Skeletal muscle satellite cell (primary cell): Measurements from ENCODE around the gene FAM111B.

Experiments
- H3K27me3 ChIP-seq: 2 replicates; pipeline ENCODE4 v1.7.0; 2013; ENCODE audit warnings: low read length; ENCODE audit not compliant: control insufficient read depth, insufficient read depth
- H3K36me3 ChIP-seq: 2 replicates; pipeline ENCODE4 v1.7.0; 2013; ENCODE audit warnings: mild to moderate bottlenecking, control low read depth, low read length; ENCODE audit not compliant: insufficient read depth
- H3K4me1 ChIP-seq: 2 replicates; pipeline ENCODE4 v1.7.0; 2013; ENCODE audit warnings: low read length; ENCODE audit not compliant: control insufficient read depth, insufficient read depth
- H3K4me2 ChIP-seq: 2 replicates; pipeline ENCODE4 v1.7.0; 2013; ENCODE audit warnings: mild to moderate bottlenecking, low read length
- H3K4me3 ChIP-seq: 2 replicates; pipeline ENCODE4 v1.7.0; 2013; ENCODE audit warnings: low read length
- H3K9ac ChIP-seq: 2 replicates; pipeline ENCODE4 v1.7.0; 2013; ENCODE audit warnings: mild to moderate bottlenecking, low read depth, low read length, moderate library complexity
- H3K9me3 ChIP-seq: replicated peaks from 2 replicates; pipeline ENCODE4 v1.7.0; 2013; ENCODE audit warnings: mild to moderate bottlenecking, control low read depth, low read length

The FAM111B gene

DNA sequence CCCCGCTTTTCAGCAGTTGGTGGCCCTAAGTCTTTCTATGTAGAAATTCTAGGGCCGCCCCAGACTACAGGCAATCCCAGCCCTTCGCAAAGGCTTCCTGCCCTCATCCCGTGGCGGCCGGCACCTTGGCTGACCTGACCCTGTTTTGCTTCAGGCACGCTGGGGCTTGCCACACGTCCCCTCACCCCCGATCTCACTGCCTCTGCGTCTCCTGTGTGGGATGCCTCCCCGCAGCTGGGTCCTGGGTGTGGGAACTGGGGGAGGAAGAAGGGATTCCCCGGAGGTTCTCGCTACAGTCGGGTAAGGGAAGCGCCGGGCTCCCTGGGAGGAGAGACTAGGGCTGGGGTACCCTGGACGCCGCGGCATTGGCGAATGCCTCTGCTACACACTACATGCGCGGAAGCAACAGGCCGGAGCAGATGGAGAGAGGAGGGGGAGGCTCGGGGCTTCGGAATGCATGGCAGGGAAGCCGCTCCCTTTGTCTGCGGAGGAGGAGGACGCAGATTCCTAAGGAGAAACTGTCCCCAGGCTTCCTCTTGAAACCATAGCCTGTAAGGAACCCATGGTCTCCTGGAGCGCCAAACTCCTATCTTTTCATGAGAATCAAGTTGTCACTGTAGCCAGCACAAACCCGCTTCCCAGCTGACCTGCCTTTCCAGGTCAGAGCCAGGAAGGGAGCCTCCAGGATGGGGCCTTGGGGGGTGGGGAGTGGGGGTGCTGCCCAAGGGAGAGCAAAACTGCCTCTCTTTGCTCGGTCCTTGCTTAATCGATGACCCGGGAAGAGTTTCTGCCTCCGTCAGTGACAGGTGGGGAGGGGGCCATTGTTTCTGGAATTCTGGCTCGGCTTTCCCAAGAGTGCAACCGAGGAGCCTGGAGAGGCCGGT lies 66.3 kb downstream of the FAM111B start:
- Histone ChIP-seq H3K4me3 (peak overlapping the region; percentile 84), H3K4me1 (peaks cover 28% of the 10 kb centered on the region), H3K36me3 (no peaks in the 10 kb centered on the region), H3K4me2 (peak overlapping the region; percentile 100), H3K27me3 (peaks cover 17% of the 10 kb centered on the region), H3K9ac (peak overlapping the region; percentile 81), H3K9me3 (no peaks in the 10 kb centered on the region)

DNA sequence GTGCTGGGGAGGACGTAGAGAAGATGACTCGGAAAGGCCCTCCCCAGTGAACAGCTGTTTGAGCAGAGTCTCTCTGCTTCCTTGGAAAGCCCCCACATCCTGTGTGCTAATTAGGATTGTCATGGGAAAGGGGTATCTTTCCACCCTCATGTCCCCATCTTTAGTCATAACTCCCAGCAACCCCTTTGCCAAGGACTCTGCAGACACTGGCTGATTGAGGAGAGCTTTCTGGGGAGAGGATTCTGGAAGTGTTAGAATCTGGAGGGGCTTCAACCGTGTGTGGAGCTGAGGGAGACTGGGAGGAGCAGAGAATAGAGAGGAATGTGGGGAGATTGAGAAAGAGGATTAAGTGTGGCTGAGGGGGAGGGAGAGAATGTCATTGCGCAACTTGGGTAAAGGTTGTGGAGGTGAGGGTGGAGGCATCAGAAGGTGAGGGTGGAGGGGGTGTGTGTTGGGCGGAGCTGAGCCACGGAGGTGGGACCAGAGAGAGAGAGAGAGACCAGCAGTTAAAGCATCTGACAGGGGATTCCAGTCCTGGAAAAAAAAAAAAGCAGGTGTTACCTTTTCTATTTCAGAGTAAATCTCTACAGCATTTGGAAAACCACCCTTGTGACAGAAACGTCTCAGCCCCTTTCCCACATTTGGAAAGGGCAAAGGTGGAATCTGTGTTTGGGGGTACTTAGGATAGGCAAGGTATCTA lies 67.1 kb downstream of the FAM111B start:
- Histone ChIP-seq H3K4me3 (peak overlapping the region; percentile 84), H3K4me2 (peak overlapping the region; percentile 100), H3K9me3 (no peaks in the 10 kb centered on the region), H3K36me3 (no peaks in the 10 kb centered on the region), H3K9ac (peak overlapping the region; percentile 81), H3K27me3 (peaks cover 14% of the 10 kb centered on the region), H3K4me1 (peaks cover 28% of the 10 kb centered on the region)

DNA sequence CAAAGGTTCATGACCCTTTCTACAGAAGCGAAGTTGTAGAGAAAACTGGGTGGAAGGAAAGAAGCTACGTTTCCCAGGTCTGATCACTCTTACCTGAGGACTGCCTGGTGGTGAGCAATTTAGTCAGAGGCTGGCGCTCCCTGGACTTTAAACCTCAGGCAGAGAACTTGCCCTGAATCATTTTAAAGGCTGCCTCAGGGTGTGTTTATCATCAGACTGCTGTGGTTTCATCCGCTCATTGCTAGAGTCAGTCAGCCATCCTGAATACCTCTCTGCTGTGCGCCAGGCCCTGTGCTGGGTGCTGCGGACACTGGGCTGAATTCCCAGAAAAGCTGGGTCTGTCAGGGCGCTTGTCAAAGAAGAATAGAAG lies 67.6 kb downstream of the FAM111B start:
- Histone ChIP-seq H3K9ac (no peak overlapping the region), H3K4me2 (peak overlapping the region; percentile 10), H3K4me3 (peak overlapping the region; percentile 84), H3K4me1 (peaks cover 28% of the 10 kb centered on the region), H3K36me3 (no peaks in the 10 kb centered on the region), H3K9me3 (no peaks in the 10 kb centered on the region), H3K27me3 (peaks cover 10% of the 10 kb centered on the region)

DNA sequence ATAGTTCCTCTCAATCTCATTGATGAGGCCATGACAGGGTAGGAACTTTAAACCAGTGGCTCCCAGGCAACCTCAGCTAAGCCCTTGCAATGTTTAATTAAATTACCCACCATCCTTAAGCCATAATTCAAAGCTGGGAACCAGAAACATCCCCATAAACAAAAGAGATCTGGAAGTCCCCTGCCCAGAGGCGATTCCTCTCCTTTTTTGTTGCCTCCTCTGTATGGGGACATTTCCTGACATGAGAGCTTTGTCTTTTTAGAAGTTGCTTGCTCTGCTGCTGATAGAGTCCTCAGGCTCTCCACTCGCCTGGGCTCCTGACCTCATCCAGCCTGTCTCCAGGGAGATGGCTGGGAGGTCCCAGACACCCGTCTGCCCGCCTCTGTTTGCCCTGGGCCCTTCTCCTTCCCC lies 68.1 kb downstream of the FAM111B start:
- no peak overlapping the region for H3K4me3 ChIP-seq
- H3K27me3 ChIP-seq = peaks cover 5% of the 10 kb centered on the region
- H3K4me2 ChIP-seq = no peak overlapping the region
- peaks cover 28% of the 10 kb centered on the region for H3K4me1 ChIP-seq
- no peaks in the 10 kb centered on the region for H3K9me3 ChIP-seq
- no peaks in the 10 kb centered on the region for H3K36me3 ChIP-seq
- no peak overlapping the region for H3K9ac ChIP-seq

DNA sequence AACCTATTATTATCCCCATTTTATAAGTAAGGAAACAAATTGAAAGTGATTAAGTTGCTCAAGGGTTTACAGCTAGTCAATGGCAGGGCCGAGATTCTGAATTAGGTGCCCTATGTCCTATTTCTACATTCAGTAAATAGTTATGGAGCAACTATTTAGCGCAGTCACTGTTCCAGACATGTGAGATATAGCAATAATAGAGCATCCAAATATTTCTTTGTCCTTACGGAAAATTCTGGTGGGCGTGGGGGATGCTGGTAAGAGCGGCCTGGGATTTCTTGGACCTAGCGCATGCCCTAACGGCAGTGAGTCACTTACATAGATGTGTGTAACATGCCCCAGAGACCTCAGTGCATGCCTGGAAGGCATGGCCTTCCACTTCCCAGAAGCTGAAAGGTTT lies 69.3 kb downstream of the FAM111B start:
- Histone ChIP-seq H3K9me3 (no peaks in the 10 kb centered on the region), H3K4me1 (peaks cover 28% of the 10 kb centered on the region), H3K4me2 (no peak overlapping the region), H3K4me3 (no peak overlapping the region), H3K9ac (no peak overlapping the region), H3K27me3 (peaks cover 4% of the 10 kb centered on the region), H3K36me3 (no peaks in the 10 kb centered on the region)
